ENCODE results near the gene LRRC36. TPM values are rescaled to one million over a fixed set of nuclear protein-coding genes. Genes with fewer than 3 reads are reported as not detected.

The LRRC36 gene
- total and polyA plus RNA-seq, 2 donors (not counting 3 experiments of a cell fraction or from before 2014, with no cell fraction given), result 0.30 to 2.0 TPM

GRCh38 chr16:67304020-67304419 lies 22.6 kb upstream of the LRRC36 start:
- Histone ChIP-seq H3K4me1 (ENCODE audit: control insufficient read depth, extremely low read depth, insufficient read depth, low read length) (no peaks in the 10 kb centered on the region), H3K79me2 (ENCODE audit: control insufficient read depth, insufficient read depth, low read length) (no peaks in the 10 kb centered on the region), H3K4me3 (replicated peaks in 1 of 3; ENCODE audit: insufficient read depth in 1 of 3, low read depth in 1 of 3, low read length in 3 of 3) (no peak overlapping the region), H3K4me2 (ENCODE audit: insufficient read depth, low read length) (no peak overlapping the region), H3K27ac (ENCODE audit: insufficient read depth, low read depth, low read length) (no peak overlapping the region), H2AFZ (ENCODE audit: low read depth, low read length) (no peak overlapping the region), H3K36me3 (ENCODE audit: control insufficient read depth in 2 of 2, extremely low read depth in 1 of 2, insufficient read depth in 2 of 2, low read length in 2 of 2) (no peaks in the 10 kb centered on the region), H3K9ac (replicated peaks; ENCODE audit: extremely low read depth, insufficient read depth, low read length) (no peak overlapping the region), H3K9me1 (replicated peaks; ENCODE audit: control insufficient read depth, extremely low read depth, insufficient read depth, low read length) (no peaks in the 10 kb centered on the region), H4K20me1 (replicated peaks; ENCODE audit: control insufficient read depth, extremely low read depth, insufficient read depth, low read length) (no peaks in the 10 kb centered on the region), H3K9me3 (replicated peaks; ENCODE audit: control insufficient read depth, insufficient read depth, low read length) (no peaks in the 10 kb centered on the region), H3K27me3 (ENCODE audit: control insufficient read depth in 2 of 2, insufficient read depth in 2 of 2, low read length in 2 of 2) (no peaks in the 10 kb centered on the region)
- dilution Hi-C loops (cut with MboI; ENCODE audit: extremely low pct_ligation_motif_present, low sequenced_read_pairs) (no loop called here), intact Hi-C loops (cut with micrococcal nuclease) (no loop called here)
- no peak for TF ChIP-seq GATA2 (IDR thresholded peaks at IDR 0.05; ENCODE audit: insufficient read depth, insufficient read length, low read depth, low read length)
- TF ChIP-seq, protein P1, sequence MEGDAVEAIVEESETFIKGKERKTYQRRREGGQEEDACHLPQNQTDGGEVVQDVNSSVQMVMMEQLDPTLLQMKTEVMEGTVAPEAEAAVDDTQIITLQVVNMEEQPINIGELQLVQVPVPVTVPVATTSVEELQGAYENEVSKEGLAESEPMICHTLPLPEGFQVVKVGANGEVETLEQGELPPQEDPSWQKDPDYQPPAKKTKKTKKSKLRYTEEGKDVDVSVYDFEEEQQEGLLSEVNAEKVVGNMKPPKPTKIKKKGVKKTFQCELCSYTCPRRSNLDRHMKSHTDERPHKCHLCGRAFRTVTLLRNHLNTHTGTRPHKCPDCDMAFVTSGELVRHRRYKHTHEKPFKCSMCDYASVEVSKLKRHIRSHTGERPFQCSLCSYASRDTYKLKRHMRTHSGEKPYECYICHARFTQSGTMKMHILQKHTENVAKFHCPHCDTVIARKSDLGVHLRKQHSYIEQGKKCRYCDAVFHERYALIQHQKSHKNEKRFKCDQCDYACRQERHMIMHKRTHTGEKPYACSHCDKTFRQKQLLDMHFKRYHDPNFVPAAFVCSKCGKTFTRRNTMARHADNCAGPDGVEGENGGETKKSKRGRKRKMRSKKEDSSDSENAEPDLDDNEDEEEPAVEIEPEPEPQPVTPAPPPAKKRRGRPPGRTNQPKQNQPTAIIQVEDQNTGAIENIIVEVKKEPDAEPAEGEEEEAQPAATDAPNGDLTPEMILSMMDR (IDR thresholded peaks at IDR 0.05; ENCODE audit: extremely low read depth in 1 of 2, insufficient read depth in 1 of 2, low read depth in 1 of 2, low read length in 2 of 2), result no peak
- TF ChIP-seq FOS (IDR thresholded peaks at IDR 0.05; ENCODE audit: borderline replicate concordance, insufficient read depth, low read length), result no peak
- TF ChIP-seq POLR2A (IDR thresholded peaks at IDR 0.05; ENCODE audit: low read depth, low read length), result no peak
- no peak for TF ChIP-seq MYC (IDR thresholded peaks at IDR 0.05; ENCODE audit: low read depth, low read length)
- no peak for TF ChIP-seq JUN (IDR thresholded peaks at IDR 0.05; ENCODE audit: borderline replicate concordance, insufficient read depth, insufficient read length, low read depth)
- no peak for TF ChIP-seq POLR2AphosphoS5 (IDR thresholded peaks at IDR 0.05; ENCODE audit: insufficient read depth, low read depth, low read length)
- TF ChIP-seq, protein P2, sequence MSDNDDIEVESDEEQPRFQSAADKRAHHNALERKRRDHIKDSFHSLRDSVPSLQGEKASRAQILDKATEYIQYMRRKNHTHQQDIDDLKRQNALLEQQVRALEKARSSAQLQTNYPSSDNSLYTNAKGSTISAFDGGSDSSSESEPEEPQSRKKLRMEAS (IDR thresholded peaks at IDR 0.05; ENCODE audit: insufficient read depth, insufficient read length), result no peak
- no peak for TF ChIP-seq EZH2 (IDR thresholded peaks at IDR 0.05; ENCODE audit: borderline replicate concordance, low read depth, low read length, severe bottlenecking)
- ChIA-PET CTCF (no interaction called here), POLR2A (no interaction called here)
- no peak for DNase-seq (ENCODE audit: low read depth, low spot score)
- BruUV-seq (replicated peaks), result no TSS peak
- no peak for FAIRE-seq
